GM12878 (cell line): Measurements from ENCODE around the gene LENG9. TPM values are rescaled to one million over a fixed set of nuclear protein-coding genes. Genes with fewer than 3 reads are reported as not detected.

Experiments
- ATAC-seq: fragments of 200-7000 bp; cut with Tn5 transposase; 3 replicates; pipeline ENCODE4 v1.9.1; 2020; ENCODE audit warnings: mild to moderate bottlenecking, moderate library complexity
- BruUV-seq: library from RNA; stranded (reverse); fragments of 400-500 nt; replicated peaks from 2 replicates; lab custom pipeline; 2021; lab: Mats Ljungman, UMichigan
- CTCF ChIA-PET: fragments of 300-600 bp; sonication (Branson Sonifier 250); formaldehyde crosslinking; extraction: SDS; loops from one replicate; lab custom pipeline; 2021; ENCODE audit warnings: inconsistent platforms; lab: Yijun Ruan, JAX
- POLR2A ChIA-PET: fragments of 350-600 bp; formaldehyde crosslinking; extraction: SDS; loops from one replicate; lab custom pipeline; 2021; ENCODE audit warnings: inconsistent platforms; lab: Charles Lee
- RAD21 ChIA-PET: fragments of 300-600 bp; sonication (Branson Sonifier 250); formaldehyde crosslinking; loops from one replicate; lab custom pipeline; 2023; ENCODE audit warnings: antibody characterized with exemption; ENCODE audit not compliant: unreplicated experiment; lab: Charles Lee
- SMC1A ChIA-PET: fragments of 300-600 bp; sonication (Branson Sonifier 250); formaldehyde crosslinking; loops from one replicate; lab custom pipeline; 2023; ENCODE audit not compliant: unreplicated experiment, uncharacterized antibody; lab: Charles Lee
- DNase-seq: peaks from one replicate; pipeline ENCODE4 v3.0.0-alpha.2; 2011; ENCODE audit warnings: low read depth, low spot score
- FAIRE-seq: peaks from 3 replicates; lab custom pipeline; 2011; peaks lifted over from hg19 to GRCh38; lab: Jason Lieb, UNC
- H2AFZ ChIP-seq: 2 replicates; pipeline ENCODE4 v1.6.0; 2011; ENCODE audit warnings: low read depth, low read length, control low read depth; ENCODE audit not compliant: control insufficient read depth
- H3K27ac ChIP-seq: 2 replicates; pipeline ENCODE4 v1.5.1; 2011; ENCODE audit warnings: control low read depth; ENCODE audit not compliant: control insufficient read depth, insufficient read depth
- H3K27me3 ChIP-seq, 2 experiments: replicated peaks in 1 of 2; 2 replicates each; pipeline versions ENCODE4 v1.6.0 to v1.6.1; 2011; ENCODE audit warnings: low read length in 1 of 2; ENCODE audit not compliant: control insufficient read depth in 2 of 2, insufficient read depth in 2 of 2
- H3K36me3 ChIP-seq, 2 experiments: 2 replicates each; pipeline ENCODE4 v1.5.1; 2011; ENCODE audit warnings: low read length in 1 of 2; ENCODE audit not compliant: control insufficient read depth in 2 of 2, insufficient read depth in 2 of 2
- H3K4me1 ChIP-seq: 2 replicates; pipeline ENCODE4 v1.6.1; 2011; ENCODE audit warnings: mild to moderate bottlenecking, low read length, moderate library complexity, mixed read lengths; ENCODE audit not compliant: control insufficient read depth, insufficient read depth
- H3K4me2 ChIP-seq: 2 replicates; pipeline ENCODE4 v1.6.0; 2011; ENCODE audit warnings: control low read depth; ENCODE audit not compliant: control insufficient read depth, insufficient read depth
- H3K4me3 ChIP-seq: fragments of 200-600 bp; sonication (generic); 2 replicates; pipeline ENCODE4 v1.5.1; 2016
- H3K79me2 ChIP-seq: 2 replicates; pipeline ENCODE4 v1.6.0; 2011; ENCODE audit warnings: low read length; ENCODE audit not compliant: control insufficient read depth, insufficient read depth
- H3K9ac ChIP-seq: 2 replicates; pipeline ENCODE4 v1.8.0; 2011; ENCODE audit warnings: low read length, control low read depth, mixed read lengths; ENCODE audit not compliant: control insufficient read depth, insufficient read depth
- H3K9me3 ChIP-seq: replicated peaks from 3 replicates; pipeline ENCODE4 v1.5.1; 2011; ENCODE audit warnings: mild to moderate bottlenecking, low read length; ENCODE audit not compliant: control insufficient read depth, insufficient read depth
- H4K20me1 ChIP-seq: 2 replicates; pipeline ENCODE4 v1.6.0; 2011; ENCODE audit not compliant: control insufficient read depth, insufficient read depth
- BACH1 ChIP-seq: fragments of 450-650 bp; IDR thresholded peaks from 2 replicates; pipeline ENCODE4 v1.6.1; 2017; ENCODE audit warnings: mild to moderate bottlenecking, borderline replicate concordance
- CEBPB ChIP-seq, 2 experiments: fragments of 150-350 bp in 1 of 2; IDR thresholded peaks; 2 replicates each; pipeline ENCODE4 v1.6.1; 2012 to 2014; ENCODE audit warnings: low read depth in 2 of 2, low read length in 2 of 2, borderline replicate concordance in 1 of 2, inconsistent platforms in 1 of 2
- CHD1 ChIP-seq: IDR thresholded peaks from 2 replicates; pipeline ENCODE4 v1.6.1; 2012; ENCODE audit warnings: low read depth, low read length, improper control_type of control experiment
- CUX1 ChIP-seq: IDR thresholded peaks from 2 replicates; pipeline ENCODE4 v1.6.1; 2012; ENCODE audit warnings: improper control_type of control experiment, low read depth, low read length; ENCODE audit not compliant: insufficient replicate concordance
- GABPA ChIP-seq: IDR thresholded peaks from 2 replicates; pipeline ENCODE4 v1.6.1; 2014; ENCODE audit warnings: antibody characterized with exemption, low read depth, mild to moderate bottlenecking, inconsistent platforms
- MEF2B ChIP-seq: fragments of 450-650 bp; IDR thresholded peaks from 2 replicates; pipeline ENCODE4 v1.6.1; 2018; ENCODE audit warnings: mild to moderate bottlenecking, moderate library complexity; ENCODE audit not compliant: partially characterized antibody, poor library complexity, severe bottlenecking
- MYC ChIP-seq: IDR thresholded peaks from 2 replicates; pipeline ENCODE4 v1.6.1; 2011; ENCODE audit warnings: mild to moderate bottlenecking, low read length, moderate library complexity, inconsistent platforms; ENCODE audit not compliant: insufficient read depth, insufficient replicate concordance, insufficient read length, severe bottlenecking
- NFIC ChIP-seq: IDR thresholded peaks from 2 replicates; pipeline ENCODE4 v1.6.1; 2012; ENCODE audit warnings: low read depth, mild to moderate bottlenecking, inconsistent platforms, low read length, moderate library complexity
- NR2C1 ChIP-seq: fragments of 450-650 bp; IDR thresholded peaks from 2 replicates; pipeline ENCODE4 v1.6.1; 2017; ENCODE audit warnings: antibody characterized with exemption, mild to moderate bottlenecking, moderate library complexity
- SMC3 ChIP-seq: IDR thresholded peaks from 2 replicates; pipeline ENCODE4 v1.6.1; 2011; ENCODE audit warnings: low read length, improper control_type of control experiment, borderline replicate concordance
- ZNF384 ChIP-seq: IDR thresholded peaks from 2 replicates; pipeline ENCODE4 v1.6.1; 2012; ENCODE audit warnings: low read depth, mild to moderate bottlenecking, low read length, improper control_type of control experiment, borderline replicate concordance
- WGBS: methylation state at CpG from one replicate; pipeline ENCODE4 v1.1.6; 2016; ENCODE audit warnings: low lambda C conversion rate; ENCODE audit not compliant: insufficient replicate concordance, insufficient coverage; ENCODE audit errors: missing lambda C conversion rate; 5-methylcytosine and 5-hydroxymethylcytosine counted together
- in situ Hi-C: fragments of 300-500 bp; cut with MboI; formaldehyde crosslinking; loops from 9 replicates; pipeline ENCODE4 v1.14.3; 2018; ENCODE audit warnings: mixed read lengths
- intact Hi-C: fragments of 100-400 bp; cut with micrococcal nuclease; formaldehyde crosslinking; loops from one replicate; pipeline ENCODE4 v1.14.2; 2022; ENCODE audit not compliant: unreplicated experiment
- polyA plus RNA-seq, 11 experiments: library from polyadenylated mRNA; depleted of rRNA in 4 of 11; unstranded in 6 of 11; stranded (reverse) in 5 of 11; fragments of >200 nt; fragmentation: Nextera tagmentation in 4 of 11; fragmentation: Illumina TruSeq in 1 of 11; extraction: Ambion mirVana in 4 of 11; extraction: Trizol in 1 of 11; gene quantifications; 1 replicate in 1 of 11; 2 replicates in 10 of 11; pipeline versions ENCODE4 v1.2.1 to v1.2.3, GENCODE V29; 2011 to 2016; ENCODE audit warnings: inconsistent platforms in 2 of 11, missing spikeins in 2 of 11, low read depth in 1 of 11
- total RNA-seq, 4 experiments: library from RNA; depleted of rRNA in 3 of 4; stranded (reverse); fragments of >200 nt in 3 of 4; fragmentation: Illumina TruSeq in 1 of 4; extraction: Trizol in 1 of 4; gene quantifications; 2 replicates each; pipeline versions ENCODE4 v1.2.1 to v1.2.3, GENCODE V29; 2013 to 2021

Gene LENG9
- total and polyA plus RNA-seq, 10 of the 15 experiments (the other 5 are each of a cell fraction or from before 2014, with no cell fraction given), result 0.09 to 2.9 (median 0.76) TPM; not detected in 1

- ATAC-seq (no peak), FAIRE-seq (no peak), DNase-seq (no peak)
- no peak overlapping the region for H2AFZ ChIP-seq
- SMC1A ChIA-PET, result no interaction called here
- H3K4me1 ChIP-seq, result no peaks in the 10 kb centered on the region
- H3K27me3 ChIP-seq, result no peaks in the 10 kb centered on the region; a peak in 1 of 4 replicates
- H3K36me3 ChIP-seq, result no peaks in the 10 kb centered on the region
- no peak overlapping the region for H3K4me3 ChIP-seq
- no peak overlapping the region for H3K27ac ChIP-seq
- WGBS, result 40% methylated on average over 5 of the region's 5 CpGs
- H3K9ac ChIP-seq, result no peak overlapping the region
- no peaks in the 10 kb centered on the region for H3K9me3 ChIP-seq
- no peaks in the 10 kb centered on the region for H4K20me1 ChIP-seq
- BruUV-seq, result no TSS peak
- H3K79me2 ChIP-seq, result no peaks in the 10 kb centered on the region
- in situ Hi-C loops (no loop called here), intact Hi-C loops (no loop called here)
- no peak overlapping the region for H3K4me2 ChIP-seq
- RAD21 ChIA-PET, result no interaction called here
- CTCF ChIA-PET, result no interaction called here
- POLR2A ChIA-PET, result no interaction called here
- TF ChIP-seq SMC3 (no peak), MEF2B (no peak), CHD1 (no peak), NFIC (no peak), GABPA (no peak), CUX1 (no peak), BACH1 (no peak), ZNF384 (no peak), CEBPB (IDR thresholded peaks at IDR 0.05; ENCODE audit: borderline replicate concordance in 1 of 2, low read depth in 2 of 2, low read length in 2 of 2) (no peak), MYC (no peak), NR2C1 (no peak)
- TF ChIP-seq, all 136 proteins: peak for 0
Observed at GRCh38 chr19:54425382-54425723, 38.2 kb downstream of the LENG9 start.
